ENCODE measurements around the gene RFTN1.

Gene RFTN1

DNA sequence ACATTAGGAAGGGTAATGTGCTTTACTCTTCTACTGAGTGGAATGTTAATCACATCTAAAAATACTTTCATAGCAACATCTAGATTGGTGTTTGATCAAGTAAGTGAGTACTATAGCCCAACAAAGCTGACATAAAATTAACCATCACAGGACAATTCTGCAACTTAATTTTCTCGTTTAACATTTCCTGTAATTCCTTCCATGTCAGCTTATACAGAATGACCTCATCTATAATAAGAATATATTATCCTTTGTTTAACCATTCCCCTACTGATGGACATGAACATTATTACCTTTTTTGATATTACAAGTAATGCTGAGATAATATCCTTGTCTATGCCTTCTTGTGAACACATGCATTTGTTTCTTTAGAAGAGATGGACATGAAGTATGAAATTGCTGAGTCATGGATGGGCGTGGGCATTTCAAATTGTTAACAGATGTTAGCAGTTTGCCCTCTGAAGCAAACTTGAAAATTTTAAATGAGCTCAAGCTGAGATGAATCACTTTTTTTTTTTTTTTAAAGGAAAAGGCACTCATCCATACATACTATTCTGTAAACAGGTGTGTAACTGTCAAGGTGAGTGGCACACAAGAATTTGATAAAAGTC lies 163.4 kb downstream of the RFTN1 start:
- DNase-seq = no peak

DNA sequence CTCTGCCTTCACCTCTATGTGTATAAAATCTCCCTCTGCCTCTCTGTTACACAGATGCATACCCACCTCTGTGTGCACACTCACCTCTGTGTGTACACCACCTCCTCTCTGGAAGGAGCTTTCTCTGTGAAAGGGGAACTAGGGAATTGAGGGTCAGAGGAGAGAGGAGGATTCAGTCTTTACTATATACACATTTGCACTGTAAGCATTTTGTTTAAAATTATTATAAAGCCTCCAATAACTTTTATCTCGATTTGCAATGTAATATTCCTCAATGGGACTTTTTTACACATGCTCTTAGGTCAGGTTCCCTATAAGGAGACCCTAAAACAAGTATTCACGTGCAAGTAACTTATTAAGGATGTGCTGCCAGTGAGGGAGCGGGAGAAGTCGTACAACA lies 166.0 kb downstream of the RFTN1 start:
- no peak for DNase-seq

DNA sequence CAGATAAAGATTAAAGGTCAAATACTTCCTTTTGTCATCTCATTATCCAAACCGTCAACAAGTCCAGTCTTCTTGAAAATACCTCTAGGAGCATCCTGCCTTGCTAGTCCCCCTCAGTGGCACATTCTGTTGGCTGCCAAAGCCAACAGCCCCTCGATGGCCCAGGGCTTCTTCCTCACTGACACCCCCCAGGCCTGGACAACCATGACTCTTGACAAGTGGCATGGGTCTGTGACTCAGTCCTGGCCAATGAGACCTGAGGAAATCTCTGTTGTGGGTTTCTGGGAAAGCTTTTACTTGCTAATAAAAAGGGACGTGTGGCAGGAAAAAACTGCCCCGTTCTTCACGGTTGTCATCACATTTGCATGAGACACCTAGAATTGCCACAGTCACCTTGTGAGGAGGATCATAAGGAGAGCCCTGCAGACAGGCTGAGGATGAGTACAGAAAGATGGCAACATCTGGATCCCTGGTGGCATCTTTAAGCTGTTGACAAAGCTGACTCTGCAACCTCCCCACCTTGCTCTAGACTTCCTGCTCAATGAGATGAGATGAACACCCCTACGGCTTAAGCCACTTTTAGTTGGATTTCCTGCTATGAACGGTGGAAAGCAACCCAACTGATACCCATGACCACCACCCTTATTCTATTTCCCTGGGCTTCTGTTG lies 167.0 kb downstream of the RFTN1 start:
- no peak for DNase-seq

DNA sequence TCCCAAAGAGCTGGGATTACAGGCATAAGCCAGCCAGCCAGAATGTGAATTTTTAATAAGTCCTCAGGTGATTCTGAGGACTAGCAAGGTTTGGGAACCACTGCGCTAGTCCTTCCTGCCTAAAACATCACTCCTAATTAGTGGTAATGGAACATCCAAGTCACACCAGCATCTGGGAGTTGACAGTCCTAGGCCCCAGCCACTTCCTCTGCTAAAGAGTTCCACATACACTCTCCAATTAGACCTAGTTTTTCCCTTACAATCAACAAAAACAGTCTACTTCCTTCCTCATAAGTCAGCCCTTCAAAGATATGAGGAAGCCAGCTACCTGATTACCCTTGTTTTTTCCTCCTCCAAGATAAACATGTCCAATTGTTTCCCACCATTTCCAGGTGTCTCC lies 170.4 kb downstream of the RFTN1 start:
- DNase-seq = no peak

DNA sequence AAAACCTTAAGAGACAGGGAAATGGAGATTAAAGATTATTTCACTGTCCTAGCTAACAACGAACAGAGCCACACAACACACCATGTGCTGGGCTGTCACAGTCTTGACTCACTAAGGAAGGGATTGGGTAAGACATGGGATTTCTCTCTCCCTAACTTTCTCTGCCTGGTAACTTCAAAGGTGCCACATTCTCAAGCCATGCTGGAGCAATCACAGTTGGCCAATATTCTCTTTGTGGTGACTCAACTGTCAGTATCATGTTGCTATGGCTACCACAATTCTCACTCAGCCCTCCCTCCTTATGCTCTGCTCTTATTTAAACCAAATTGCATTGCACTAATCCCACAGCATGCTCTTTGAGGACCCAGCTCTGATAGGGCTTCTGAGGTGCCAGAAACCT lies 174.5 kb downstream of the RFTN1 start:
- DNase-seq = peak; percentile 46

DNA sequence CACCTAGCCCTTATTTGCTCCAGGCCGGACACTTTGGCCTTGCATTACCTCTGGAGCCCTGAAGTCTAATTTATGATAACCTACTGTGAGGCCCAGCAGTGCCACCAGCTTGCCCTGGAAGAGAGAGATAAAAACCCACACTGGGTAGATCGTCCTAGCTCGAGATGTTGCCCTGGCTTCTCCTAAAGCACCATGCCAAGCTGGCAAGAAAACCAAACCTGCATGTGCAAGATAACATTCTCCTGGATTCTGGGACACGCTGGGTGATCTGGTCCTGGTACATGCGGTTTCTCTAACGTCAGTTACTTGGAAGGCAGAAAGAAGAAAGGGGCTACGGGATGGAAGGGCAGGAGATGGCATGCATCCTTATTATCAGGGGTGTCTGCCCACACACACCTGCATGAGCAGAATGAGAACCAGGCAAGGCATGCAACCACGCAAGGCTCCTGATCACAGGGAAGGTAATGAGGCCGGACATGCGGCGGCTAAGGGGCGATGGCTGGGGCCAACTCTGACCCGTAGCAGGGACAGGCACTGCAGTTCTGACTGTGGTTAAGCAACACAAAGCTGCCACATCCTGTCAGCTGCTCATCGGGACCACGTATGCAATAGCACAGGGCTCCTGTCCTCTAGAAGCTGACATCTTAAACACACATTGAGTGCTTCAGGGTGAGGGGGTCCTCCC lies 175.5 kb downstream of the RFTN1 start:
- no peak for DNase-seq

DNA sequence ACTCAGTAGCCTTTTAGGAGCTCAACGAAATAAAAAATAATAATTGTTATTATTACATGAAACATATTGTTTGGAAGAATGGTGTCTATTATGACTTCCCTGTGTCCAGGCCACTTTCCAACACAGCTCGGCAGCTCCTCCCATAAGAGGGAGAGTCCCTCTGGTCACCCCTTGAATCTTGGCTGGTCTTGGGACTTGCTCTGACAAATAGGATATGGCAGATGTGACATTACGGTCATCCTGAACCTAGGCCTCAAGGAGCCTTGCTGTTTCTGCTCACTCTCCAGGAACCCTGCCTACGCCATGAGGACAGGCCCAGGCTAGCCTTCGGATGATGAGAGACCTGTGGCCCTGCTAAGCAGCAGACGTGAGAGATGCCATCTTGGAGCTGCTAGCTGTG lies 176.7 kb downstream of the RFTN1 start:
- DNase-seq = no peak

DNA sequence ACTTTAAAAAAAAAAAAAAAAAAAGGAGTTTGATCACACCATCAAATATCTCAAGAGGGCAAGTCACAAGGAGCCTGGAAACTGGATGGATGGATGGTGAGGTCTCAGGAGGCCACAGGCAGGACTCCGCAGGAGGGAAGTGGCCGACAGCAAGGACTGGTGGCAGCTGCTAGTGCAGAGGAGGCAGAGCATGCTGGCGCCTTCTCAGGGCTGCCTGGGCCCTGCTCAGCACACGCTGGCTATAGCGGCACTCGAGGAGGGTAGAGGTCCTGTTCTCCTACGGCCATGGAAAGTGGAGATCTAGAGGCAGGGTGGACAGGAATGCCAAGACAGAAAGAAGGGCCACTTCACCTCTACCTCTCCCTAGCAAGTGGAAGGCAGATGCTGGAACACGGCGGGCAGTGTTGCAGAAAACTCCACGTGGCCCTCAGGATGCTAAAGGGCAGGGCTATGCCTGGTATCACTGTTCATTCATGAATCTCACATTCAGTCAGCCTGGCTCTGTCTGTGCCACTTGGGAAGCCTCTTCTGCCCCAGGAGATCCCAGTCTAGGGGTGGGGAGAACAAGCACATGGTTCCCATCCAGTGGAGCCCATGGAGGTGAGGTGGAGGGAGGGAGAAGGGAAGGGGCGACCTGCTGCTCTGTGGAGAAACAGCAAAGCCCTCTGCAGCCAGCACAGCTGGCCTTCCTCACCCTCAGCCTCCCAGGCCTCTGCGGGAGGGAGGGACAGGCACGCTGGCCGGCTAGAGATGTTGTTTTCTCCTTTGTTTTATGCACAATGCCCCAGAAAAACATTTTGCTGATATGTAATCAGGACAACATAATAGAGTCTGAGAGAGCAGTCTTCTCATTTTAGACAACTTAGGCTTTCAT lies 177.5 kb downstream of the RFTN1 start:
- DNase-seq = no peak

DNA sequence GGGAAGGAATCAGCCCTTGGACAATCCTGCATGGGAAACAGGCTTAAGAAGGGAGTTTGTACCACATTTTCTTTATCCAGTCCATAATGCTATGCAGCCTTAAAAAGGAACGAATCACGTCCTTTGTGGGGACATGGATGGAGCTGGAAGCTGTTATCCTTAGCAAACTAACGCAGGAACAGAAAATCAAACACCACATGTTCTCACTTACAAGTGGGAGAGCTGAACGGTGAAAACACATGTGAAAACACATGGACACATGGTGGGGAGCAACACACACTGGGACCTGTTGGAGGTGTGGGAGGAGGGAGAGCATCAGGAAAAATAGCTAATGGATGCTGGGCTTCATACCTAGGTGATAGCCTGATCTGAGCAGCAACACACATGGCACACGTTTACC lies 178.2 kb downstream of the RFTN1 start:
- DNase-seq = no peak

DNA sequence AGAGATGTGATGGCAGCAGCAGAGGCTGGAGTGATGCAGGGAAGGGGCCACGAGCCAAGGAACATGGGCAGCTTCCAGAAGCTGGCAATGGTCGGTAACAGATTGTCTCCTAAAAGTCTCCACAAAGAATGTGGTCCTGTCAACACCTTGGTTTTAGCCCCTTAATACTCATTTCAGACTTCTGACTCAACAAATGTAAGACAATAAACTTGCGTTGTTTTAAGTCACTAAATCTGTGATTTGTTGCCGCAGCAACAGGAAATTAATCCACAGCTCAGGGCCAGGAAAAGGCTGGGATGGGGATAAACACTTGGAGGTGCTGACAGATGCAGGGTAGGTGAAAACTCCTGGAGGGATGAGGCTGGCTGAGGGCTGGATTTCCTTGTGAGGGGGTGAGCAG lies 178.6 kb downstream of the RFTN1 start:
- no peak for DNase-seq

DNA sequence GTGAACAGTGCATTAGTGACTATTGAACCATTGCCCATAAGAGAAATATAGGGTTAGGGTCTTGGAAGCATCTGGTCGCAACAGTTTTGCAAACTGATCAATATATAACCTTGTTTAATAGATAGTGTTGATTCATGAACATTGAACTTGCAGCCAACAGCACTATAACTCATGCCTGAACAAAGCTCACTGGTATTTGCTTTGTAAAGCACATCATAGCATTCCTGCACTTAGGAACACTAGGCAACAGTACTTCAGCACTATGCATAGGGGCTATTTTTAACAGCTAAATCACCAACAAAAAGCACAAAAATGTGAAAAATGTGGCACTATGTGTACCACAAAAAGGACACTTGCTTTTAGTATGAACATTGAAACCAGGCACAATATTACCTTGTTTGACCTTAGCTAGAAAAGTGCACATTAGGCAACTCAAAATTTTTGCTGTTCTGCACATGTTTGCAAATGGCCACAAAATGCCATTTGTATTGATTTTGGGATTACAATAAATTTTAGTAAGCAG lies 180.5 kb downstream of the RFTN1 start:
- no peak for DNase-seq

DNA sequence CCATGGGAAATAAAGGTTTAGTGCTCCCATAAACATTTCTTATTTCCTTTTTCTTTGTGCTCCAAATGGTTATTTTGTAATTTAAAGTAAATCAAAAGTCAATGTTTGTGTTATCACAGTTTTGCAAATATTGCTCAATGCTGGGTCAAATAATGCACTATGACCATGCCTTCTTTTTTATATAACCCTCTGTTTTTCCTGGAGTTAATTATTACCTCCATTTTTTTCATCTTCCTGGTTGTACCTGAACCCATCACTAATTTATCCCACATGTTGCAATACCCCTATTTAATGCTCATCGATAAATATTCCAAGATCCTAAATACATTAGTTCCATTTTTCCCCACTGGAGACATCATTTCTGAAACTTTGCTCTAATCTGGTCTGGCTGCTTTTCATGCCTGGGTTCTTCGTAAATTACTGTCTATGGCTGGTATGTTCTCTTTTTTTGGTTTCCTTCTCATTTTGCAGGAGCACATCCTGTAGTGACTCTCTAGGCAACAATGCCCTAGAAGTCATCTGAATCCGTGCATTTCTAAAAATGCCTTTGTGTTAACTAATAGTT lies 182.1 kb downstream of the RFTN1 start:
- DNase-seq = no peak

DNA sequence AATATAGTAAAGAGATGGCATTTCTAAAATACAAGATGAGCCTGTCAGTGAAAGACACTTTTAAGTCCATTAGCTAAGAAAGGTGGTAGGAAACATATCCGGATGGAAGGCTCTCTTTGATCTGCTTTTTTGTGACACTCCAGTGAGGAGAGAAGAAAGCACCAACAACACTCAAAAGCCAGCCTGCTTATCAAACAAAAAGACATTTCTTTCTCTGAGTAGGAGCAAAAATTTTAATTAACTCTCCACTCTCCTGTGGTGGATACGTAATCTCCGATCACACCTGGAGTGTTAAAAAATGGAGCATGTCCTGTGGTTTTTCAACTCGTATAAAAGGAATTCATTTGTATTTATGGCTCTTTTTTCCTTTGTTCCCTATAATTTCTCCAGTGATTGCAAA lies 183.1 kb downstream of the RFTN1 start:
- no peak for DNase-seq

DNA sequence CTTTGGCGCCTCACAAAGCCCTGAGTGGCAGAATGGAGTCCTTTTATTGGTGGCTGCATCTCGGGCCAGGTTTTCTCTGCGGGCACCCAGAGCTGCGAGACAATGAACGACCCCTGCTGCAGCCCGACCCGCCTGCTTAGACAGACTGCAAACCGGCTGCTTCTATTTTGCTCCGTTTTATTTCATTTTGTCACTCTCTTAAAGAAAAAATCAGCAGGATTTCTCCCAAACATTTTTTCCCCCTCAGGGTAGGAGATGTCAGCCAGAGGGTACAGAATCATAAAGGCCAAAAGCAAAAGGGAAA lies 183.7 kb downstream of the RFTN1 start:
- DNase-seq = no peak

DNA sequence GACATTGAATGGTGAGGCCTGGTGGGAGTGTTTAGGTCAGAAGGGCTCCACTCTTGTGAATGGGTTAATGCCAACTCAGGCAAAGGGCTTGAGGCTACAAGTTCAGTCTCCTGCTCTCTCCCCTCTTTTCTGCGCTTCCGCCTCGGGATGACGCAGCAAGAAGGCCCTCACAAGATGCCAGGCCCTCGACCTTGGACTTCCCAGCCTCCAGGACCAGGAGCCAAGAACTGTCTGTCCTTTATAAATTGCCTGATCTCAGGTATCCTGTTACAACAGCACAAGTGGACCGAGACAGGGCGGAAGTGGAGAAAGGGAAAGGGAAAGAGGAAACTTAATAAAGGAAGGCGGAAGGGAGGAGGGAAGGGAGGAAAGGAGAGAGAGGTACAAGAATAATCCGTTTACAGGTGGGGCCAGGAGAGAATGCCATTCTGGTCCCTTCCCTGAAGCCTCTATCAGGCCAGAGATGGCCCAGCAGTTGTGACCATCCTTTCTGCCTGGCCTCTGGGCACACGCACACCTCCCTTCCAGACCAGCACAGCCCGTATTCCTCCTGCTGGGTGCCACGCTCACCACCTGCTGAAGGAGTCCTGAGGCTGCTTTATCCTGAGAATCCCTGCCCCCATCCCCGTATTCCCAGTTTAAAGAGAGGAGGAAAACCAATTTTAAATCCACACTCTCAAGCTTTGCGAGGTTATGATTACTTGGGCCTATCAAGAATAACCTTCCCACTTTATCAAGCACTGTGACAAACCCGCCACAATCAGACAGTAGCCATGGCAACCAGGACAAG lies 184.3 kb downstream of the RFTN1 start:
- DNase-seq = no peak

DNA sequence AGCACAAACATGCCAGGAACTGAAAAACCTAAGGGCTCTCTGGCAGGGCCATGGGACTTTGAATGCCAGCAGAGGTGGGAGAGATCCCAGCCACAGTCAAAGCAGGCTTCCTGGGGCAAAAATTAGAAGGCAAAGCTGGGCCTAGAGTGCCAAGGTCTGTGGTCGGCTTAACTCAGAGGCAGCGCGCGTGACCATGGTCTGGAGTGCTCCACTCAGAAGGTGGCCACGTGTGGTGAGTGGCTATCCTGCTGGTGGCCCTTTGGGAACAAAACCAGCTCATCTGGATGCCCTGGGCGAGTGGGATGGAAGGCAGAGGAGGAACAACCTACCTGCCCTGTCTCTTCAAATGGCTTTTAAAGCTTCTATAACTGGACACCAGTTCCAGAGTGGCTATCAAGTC lies 185.4 kb downstream of the RFTN1 start:
- no peak for DNase-seq

DNA sequence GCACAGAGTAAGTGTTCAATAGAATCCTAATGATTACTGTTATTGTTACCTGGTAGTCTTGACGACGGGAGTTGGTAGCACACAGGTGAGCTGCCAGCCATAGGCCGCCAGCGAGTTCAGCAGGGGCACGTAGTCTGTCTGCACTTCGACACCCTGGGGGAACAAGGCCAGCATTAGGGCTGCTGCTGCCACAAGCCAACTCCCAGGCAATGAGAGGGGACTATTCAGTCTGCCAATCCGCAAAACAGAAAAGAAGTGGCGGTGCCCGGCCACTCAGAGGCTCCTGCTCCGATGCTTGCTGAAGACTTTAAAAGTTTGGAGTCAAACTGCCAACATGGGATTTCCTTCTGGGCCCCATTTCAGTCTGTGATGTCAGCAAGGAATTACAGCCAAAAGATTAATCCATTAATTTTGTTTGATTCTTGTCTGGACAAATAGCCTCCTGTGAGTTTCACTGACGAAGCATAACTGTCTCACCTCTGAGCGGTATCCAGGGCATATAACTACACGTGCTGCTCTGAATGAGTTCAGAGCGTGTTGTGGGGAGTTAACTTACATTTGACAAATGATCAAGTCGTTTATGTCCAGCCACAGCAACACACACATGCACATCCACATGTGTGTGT lies 186.7 kb downstream of the RFTN1 start:
- DNase-seq = no peak

DNA sequence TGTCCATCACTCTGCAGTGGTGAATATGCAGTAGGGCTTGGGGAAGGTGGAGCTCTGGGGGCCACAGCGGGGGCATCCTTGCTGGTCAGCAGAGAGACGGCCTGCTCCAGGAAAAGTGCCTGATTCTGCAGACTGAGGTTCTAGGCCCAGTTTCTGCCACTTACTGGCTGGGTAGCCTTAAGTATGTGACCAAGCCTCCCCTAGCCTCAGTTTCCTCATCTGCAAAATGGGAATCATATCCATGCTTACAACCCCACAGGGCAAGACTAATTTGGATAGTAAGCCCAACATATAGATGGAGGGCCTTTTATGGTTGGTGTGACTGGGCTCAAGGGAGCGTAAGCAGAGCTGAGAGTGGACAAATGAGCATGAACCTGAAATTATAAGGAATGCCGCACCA lies 187.6 kb downstream of the RFTN1 start:
- no peak for DNase-seq

DNA sequence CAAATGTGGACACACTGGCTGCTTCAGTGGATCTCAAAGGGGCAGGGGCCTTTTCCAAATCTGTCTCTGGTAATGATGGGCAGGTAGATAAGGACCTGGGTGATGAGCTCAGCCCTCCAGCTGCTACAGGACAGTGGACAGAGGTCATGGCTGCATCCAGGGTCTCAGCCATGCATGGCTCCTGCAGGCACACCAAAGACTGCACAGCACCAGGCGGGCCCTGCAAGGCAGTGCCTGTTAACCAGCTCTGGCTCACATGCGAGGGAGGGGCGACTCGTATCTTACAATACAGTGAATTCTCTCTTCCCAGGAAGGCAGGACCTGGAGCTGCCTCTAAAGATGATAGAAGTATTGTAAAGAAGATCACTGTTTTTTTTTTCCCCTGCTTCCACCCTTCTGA lies 189.8 kb downstream of the RFTN1 start:
- no peak for DNase-seq

DNA sequence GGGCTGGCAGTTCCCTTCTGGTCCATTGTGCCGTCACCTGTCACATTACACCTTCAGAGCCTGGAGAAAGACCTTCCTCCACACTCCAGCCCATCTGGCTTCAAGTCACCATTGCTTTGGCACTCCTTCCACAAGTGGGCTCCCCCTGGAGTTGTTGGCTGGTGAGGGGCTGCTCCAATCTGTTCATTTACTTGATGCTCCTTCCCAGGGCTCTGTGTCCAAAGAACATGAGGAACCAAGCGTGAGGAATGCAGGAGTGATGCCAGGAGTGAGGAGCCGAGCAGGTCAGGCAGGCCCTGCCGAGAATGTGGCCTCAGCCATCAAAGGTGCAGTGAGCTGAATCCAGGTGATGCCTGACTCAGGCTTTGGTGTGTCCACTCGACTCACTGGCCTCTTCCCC lies 191.3 kb downstream of the RFTN1 start:
- DNase-seq = no peak

DNA sequence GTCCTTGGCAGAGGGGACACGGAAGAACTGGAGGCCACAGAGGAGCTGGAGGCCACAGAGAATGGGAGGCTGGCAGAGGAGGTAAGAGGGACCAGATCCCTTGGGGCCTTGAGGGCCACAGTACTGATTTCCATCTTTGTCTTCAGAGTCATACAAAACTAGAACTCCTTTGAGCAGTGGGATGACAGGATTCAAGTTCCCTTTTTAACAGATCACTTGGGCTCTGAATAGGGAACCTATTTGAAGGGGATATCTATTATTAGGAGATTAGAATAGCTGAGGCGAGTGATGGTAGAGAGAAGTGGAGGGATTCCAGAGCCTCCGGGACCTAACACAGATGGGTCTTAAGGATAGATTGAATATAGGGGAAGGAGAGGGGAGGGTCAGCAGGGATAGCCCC lies 192.8 kb downstream of the RFTN1 start:
- DNase-seq = no peak

DNA sequence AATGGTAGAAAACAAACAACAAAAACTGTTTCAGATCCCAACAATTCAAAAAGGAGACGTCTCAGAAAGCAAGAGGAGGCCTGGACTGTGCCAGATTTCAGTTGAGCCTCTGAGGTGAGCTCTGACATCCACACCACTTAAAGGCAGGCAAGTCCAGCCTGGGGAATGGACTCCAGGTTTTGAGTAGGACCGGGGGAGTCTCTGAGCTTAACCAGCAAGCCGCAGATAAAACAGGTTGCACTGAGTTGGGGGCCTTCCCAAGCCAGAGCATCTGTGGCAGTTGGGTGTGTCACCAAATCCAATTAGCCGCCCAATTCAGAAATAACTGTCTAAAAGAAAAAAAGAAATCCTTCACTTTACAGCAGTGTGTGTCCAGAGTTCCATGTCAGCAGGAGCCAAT lies 193.8 kb downstream of the RFTN1 start:
- no peak for DNase-seq
